ENCODE data around the gene SLC43A3.
A peak's percentile ranks its signal among the peaks of the same experiment; 100 is the strongest.
"Not testable (repeated sequence)": the region's sequence is repeated elsewhere in the genome, so short reads cannot be mapped to it uniquely, and the experiment has no call there.

The SLC43A3 gene

DNA sequence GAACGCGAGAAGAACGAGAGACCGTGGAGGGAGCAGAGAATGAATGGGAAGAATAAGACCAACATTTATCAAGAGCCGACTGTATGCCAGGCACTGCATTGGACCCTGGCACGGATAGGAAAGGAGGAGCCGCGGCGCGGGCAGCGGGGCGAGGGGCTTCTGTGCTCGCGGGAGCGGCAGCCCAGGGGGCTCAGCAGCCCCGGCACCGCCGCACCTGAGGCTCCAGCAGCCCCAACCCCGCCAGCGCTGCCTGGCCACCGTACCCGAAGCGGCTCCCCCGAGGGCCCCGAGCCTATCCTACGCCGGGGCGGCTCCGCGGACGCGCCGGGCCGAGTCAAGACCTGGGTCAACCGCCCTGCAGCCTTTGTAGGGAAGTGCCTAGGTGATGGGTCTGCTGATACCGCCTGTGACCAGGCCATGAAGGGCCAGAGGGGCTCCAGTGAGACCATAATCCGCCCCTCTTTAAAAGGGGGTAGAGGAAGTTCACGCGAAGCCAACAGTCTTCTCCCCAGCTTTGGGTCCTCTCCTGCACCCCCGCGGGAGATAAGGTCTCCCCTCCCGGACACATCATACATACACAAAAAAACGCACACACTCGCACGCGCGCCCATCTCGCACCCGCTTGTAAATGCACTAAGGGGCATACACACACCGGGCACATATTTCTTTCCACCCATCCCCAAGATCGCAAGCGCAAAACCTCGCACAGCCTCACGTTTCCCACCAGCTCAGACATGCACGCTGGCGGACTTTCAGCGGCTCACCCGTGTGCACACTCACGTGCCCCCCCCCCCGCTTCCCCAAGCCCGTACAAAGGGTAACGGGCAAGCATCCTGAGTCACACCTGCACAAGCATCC, 32.5 kb upstream of the SLC43A3 start:
- peak; percentile 70 for DNase-seq

DNA sequence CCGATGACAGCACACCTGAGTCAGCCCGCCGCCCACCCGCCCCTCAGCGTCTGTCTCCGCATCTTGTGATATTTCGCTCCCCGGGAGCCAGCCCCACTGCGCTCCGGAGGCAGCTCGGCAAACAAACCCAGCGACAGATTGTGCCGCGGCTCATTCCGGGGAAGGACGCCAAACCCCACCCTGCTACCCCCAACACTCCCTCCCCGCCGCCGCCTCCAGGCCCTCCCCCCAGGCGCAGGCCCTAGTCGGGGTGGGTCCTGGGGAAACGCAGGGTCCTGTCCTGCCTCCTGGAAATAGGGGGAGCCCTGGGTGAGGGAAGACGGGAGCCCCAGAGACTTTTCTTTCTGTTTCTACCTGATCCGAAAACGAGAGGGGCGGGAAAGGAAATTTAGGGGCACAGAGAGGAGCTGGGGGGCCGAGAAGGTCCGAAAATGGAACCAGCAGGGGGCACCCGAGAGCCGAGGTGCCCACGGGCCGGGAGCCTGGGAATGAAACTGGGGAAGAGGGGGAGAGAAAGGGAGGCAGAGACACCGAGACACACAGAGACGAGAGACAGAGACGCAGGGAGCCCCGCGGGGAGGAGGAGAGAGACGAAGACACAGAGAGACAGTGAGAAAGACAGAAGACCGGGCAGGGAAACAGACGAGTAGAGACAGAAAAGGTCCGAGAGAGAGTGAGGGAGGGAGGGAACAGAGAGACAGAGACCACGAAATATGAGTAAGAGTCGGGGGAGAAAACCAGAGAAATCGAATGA, 31.7 kb upstream of the SLC43A3 start:
- DNase-seq = peak; percentile 93

DNA sequence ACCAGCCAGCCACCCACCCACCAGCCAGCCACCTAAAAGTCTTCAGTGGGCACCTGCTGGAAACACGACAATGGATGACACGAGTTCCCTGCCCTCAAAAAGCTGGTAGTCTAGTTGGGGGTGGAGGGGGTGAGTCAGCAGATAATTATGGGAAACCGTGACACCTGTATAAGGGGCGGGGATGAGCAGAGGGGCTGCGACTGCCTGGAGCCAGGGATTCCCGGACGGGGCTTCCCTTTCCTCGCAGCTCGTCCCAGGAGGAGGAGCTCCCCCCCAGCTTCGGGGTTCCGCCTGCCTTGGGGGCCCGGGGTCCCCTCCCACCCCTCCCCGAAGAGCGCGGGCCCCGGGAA, 31.1 kb upstream of the SLC43A3 start:
- peak; percentile 85 for DNase-seq

DNA sequence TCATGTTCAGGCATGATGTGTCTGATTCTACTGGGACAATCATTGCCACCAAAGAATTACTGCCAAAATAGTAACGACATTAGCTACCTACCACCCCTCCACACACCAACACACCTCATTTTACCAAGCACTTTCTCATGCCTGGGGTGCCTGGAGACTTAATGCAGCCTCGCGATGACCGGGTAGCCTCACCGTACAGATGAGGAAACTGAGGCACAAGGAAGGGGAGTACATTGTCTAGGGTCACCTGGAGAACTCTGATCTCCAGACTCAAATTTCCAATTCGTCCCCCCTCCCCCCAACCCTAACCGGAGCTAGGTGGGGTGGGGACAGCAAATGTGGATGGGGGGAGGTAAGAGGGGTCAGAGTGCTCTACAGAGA, 30.7 kb upstream of the SLC43A3 start:
- DNase-seq = no peak

DNA sequence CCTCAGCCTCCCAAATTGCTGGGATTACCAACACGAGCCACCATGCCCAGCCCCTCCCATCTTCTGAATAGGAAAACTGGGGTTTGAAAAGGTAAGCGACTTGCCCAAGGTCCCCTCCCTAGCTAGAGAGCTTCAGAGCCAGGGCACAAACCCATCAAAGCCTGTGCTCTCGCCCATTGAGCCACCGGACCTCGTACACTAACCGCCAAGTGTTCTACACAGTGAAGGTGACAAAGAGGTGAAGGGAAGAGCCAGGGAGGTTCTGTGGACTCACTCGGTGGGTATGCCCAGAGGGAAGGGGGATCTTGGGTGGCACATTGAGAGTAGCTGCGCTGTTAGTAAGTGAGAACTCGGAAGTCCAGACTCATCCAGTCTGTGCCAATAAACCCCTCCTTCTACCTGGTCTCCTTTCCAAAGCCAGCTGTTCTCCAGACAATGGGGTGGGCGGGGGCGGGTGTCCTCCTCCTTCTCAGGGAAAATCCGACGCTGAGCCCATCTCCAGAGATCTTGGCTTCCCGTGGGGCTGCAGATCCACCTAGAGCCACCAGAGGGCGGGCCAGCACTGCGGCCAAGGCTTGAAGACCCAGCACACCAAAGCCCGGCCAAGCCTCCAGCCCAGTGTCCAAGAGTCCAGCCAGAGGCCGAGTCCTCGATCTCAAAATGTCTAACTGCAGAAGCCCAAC, 30.2 kb upstream of the SLC43A3 start:
- peak; percentile 92 for DNase-seq

DNA sequence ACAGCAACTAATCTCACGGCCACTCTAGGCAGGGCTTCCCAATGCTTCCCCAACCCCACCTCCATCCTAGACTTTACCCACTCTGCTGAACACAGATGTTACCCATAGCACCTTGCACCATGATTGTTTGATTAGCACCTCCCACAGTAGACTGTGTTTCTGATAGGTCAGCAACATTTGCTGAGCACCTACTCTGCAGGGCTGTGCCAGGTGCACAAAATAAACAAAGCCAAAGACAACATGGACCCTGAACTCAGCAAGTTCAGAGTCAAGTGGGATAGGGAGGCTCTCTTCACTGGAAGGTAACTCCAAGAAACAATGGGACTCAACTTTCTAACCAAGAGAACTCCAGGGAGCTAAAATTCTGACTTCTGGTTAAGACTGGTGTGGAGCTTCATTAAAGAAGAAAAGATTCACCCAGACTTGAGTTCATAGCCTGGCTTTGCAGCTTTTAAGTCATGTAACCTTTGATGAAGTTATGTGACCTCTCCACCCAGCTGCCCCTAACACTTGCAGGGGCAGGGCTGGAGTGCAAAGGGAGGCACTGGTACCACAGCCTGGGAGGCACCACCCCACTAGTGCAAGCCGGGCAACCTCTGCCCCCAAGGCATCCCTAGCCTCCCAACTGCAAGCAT, 26.7 kb upstream of the SLC43A3 start:
- peak; percentile 52 for DNase-seq

DNA sequence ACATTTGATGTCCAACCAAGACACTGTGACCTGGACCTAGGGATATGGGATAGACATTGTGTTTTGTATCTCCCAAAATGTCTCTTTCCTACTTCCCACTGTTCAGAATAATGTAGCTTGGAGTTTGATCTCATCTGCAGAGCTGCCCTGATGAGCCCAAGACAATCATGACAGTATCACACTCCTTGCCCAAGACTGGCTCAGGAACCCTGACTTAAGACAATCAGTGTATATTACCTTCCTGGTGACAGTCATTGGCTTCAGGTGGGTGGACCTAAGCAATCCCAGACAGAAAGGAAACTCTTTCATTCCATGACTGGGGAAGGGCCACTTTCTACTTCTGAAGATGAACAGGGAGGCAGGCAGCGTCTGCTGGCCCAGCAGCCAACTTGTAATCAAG, 19.1 kb upstream of the SLC43A3 start:
- no peak for DNase-seq

DNA sequence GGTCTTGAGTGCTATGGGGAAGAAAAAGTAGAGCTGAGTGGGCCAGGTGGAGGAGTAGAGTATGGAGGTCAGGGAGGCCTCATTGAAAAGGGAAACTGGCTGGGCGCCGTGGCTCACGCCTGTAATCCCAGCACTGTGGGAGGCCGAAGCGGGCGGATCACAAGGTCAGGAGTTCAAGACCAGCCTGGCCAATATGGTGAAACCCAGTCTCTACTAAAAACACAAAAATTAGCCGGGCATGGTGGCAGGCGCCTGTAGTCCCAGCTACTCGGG, 18.1 kb upstream of the SLC43A3 start:
- not testable (repeated sequence) for DNase-seq

DNA sequence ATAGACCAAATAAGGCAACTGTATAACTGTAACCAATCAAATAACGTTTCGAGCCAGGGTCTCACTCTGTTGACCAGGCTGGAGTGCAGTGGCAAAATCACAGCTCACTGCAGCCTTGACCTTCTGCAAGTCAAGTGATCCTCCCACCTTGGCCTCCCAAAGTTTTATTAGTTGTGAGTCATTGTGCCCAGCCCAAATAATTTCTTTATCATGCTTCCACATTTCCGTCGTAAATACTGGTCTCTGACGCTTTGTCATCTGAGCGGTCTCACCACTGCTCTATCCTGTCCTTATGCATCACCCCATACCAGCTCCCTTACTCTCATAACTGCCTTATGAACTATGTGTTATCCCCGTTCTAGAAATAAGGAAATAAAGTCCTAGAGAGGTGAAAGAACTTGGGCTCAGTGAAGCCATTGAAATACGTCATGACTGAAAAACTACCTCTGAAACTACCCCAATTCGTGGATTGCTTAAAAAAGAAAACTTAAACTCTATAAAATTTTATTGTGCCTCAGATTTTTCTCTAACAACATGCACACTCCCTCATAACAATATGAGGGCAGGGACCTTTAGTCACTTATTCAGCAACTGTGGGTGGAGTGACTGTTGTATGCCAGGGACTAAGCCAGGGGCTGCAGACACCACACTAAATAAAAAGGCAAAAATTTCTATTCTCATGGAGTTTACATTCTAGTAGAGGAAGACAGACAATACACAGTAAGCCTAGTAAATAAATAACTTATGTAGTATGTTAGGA, 17.6 kb upstream of the SLC43A3 start:
- DNase-seq = no peak

DNA sequence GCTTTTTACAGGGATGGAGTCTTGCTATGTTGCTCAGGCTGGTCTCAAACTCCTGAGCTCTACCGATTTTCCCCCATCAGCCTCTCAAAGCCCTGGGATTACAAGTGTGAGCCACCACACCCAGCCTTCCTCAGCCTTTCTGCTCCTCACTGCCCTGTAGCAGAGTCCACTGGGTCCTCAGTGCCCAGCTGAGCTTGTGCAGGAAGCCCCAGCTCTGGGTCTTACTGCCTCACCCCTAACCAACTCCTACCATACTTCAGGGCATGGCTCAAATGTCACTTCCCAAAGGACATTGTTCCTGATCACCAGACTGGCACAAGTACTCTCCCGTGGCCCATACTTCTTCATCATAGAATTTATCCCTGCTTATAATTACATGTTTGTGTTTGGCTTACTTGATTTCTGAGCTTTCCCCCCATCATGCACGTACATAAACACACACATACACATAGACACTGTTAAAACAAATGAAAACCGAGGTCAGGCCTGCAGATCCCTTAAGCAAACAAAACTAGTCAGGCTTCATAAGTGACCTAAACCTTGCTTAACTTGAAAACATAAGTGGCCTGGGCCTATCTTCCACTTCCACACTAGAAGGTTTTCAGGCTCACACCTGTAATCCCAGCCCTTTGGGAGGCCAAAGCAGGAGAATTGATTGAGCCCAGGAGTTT, 14.0 kb upstream of the SLC43A3 start:
- DNase-seq = peak; percentile 37

DNA sequence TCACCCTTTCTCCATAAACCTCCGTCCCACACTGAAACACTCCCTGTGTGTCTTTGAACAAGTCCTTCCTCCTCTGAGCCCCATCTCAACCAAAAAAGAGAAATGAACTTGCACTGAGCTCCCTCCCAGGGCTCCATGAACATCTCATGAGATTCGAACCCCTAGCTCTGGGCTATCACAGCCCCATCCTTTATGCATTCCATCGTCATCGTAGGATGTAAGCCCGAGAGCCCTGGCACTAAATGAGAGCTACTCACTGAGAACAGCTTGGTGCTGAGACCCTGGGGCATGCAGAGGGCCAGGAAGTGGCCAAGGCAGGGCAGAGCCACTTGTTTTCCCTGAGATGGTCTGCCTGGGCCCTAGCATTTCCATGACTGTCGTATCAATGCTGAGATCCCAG, 12.9 kb upstream of the SLC43A3 start:
- no peak for DNase-seq

DNA sequence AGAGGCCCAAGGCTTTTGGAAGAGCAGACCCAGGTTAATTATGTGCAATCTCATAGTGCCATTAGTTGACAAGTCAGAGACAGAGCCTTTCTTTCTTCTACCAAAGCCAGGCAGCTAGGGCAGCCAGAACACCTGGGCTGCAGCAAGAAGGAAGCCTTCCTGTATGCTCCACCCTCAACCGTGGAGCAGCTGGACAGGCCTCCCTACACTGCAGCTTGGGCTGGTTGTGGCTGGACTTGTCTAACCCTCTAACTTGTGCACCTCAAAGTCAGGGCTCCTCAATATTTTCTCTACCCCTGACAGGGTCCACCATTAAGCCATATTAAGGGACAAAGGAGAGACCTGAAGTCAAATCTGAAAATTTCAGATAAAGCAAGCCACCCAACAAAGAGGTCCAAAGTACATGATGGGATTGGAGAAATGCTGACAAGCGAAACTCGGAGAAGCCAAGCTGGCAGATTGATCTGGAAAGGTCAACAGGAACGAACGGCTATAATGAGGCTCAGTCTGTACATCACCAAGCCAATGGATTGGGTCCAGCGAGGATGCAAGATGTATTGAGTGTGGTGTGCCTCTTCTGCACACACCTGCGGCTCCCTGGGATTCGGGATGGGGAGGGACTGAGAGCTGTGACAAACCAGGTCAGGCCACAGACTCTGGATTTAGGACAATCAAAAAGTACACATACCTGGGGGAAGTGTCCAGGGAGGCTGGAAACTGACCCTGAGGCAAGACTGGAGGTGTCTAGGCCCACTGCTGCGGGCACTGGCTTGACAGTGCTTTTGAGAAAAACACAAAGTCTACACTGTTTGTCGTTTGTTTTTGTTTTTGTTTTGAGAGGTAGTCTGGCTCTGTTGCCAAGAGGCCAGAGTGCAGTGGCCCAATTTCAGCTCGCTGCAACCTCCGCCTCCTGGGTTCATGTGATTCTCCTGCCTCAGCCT, 11.7 kb upstream of the SLC43A3 start:
- DNase-seq = no peak

DNA sequence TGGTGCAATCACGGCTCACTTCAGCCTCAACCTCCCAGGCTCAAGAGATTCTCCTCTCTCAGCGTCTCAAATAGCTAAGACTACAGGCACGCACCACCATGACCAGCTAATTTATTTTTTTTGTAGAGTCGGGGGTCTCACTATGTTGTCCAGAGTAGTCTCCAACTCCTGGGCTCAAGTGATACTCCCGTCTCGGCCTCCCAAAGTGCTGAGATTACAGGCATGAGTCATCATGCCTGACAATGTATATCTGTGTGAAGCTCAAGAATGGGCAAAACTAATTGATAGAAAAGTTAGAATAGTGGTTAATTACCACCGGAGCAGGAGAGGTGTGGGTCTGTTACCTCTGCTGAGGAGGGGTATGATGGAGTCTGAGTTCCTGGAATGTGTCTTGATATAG, 9.1 kb upstream of the SLC43A3 start:
- DNase-seq = no peak

DNA sequence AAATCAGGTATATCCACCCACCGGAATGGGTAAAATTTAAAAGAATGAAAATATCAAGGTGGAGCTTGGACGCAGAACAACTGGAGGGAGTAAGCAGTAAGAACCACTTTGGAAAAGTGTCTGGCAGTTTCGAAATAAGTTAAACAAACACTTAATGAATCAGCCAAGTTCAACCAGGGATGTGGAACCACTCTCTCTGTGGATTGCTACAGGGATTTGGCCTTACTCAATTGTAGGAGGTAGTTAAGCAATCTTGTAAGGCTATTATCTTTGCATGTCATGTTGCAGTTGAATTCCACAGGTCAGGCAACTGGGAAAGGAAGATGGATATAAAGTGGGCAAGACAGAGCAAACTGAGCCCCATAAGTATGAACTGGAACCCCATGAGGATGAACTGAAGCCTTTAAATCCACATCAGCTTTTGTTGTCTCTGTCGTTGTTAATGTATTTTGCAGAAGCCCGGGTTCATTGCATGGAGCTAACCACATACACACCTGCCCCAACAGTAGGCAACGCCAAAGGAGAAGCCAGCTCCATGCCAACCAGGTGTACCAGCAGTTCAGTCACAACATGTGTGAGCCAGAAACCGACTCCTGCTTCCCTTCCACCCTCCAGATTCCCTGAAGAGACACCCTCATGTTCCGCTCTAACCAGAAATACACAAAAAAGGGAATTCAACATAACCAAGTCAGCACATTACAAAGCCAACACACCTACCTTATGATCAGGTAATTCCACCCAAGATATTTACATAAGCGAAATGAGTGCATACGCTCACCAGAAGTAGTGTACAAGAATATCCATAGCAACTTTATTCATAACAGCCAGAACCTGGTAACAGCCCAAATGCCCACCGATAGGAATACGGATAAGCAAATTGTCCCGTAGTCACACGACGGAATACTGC, 8.0 kb upstream of the SLC43A3 start:
- no peak for DNase-seq

DNA sequence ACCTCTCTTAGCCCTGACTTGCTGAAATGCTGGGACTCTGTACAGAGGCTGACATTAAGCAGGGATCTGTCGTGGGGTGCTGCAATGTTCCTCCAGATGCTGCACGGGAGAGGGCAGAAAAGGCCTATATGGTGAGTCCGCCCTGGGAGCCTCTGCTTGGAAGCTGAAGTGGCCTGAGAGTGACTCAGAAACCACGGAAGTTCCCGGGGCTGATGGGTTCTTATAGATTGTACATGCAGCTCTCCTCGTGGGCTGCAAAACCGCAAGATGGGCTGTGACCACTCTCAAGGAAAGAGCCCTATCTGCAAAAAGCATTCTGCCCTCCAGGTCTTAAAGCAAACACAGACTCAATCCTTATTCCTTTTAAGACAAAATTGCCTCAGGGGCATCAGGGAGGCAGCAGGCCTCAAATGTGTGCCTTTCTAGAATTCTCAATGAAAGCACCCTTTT, 5.8 kb upstream of the SLC43A3 start:
- DNase-seq = no peak

DNA sequence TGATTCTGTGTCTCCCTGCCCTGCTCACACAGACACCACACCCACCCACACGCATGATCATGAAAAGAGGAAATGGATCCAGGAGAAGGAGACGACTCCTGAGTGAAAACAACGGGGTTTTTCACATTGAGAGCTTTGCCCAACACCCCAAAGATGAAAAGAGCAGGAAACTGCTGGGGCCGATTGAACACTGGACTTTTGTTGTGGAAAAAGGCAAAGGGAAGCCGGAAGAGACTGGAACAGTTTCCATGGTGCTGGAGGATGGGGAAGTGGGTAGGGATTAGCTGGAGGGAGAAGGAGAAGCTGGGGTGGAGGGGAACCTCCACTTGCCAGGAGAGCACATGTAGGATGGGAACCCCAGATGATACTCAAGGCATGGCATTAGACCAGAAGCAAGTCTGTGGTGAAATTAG, 5.2 kb upstream of the SLC43A3 start:
- DNase-seq = no peak

DNA sequence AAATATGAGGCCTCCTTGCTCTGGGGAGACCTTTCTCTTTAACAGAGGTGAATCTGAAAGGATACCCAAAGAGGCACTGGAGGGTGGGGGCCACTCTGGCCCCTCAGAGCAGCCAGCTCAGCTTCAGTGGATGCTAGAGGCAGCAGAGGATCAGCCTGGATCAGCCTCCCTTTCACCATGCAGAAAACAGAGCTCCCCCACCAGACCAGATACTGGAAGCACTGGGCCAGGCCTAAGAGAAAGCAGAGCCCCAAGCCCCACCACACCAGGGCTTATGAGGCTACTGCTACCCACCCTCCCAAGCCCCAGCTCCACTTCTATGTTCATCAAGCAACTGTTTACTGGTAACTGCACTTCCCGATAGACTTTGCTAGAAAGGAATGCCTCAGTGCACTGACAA, 4.0 kb upstream of the SLC43A3 start:
- no peak for DNase-seq

DNA sequence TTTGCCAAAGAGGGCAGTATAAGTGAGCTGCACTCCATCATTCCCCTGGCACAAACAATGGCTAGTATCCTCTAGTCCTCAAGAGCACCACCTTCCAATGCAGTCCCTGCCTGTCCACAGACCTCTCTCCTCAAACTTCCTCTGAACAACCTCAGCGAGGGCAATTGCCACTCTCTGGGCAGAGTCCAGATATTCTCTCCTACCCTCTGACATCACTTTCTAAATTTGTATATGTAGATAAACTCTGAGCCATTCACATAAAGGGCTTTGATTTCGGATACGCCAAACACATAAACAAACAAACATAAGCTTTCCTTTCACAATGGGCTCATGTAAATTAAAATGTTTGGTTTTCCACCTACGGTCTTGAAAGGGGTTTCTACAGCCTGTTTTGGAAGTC, 3.0 kb upstream of the SLC43A3 start:
- peak; percentile 28 for DNase-seq

DNA sequence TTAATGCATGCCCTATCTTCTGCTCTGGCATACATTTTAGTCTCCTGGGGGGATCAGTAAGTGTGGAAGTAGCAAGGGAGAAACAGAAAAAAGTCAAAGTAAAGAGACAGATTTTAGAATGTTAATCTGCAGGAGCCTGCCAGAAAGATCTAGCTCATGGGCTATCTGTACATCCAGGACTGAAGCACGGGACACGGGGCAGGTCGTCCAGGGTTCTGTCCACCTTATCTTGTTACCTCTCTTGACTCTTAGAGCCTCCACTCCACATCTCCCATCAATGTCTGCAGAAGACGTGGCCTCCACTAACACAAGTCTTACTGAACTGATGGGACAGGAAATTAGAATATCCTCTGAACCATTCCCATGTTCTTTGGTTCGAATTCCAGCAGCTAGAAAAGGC, 1.7 kb upstream of the SLC43A3 start:
- no peak for DNase-seq

DNA sequence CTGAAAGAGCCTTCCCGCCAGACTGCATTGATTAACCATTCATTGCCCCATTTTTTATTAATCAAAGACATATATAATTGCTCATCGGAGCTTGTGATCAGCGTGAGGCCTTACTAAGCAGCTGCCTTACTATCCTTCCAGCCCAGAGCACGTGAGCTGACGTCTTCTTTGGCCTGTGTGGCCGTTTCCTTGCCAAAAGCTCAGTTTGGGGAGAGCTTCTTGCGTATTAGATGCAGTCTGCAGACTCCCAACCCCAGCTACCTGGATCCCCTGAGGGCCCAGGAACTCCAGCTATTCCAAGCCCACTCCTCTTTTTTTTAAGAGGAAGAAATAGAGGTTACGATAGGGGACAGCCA, 784 bp upstream of the SLC43A3 start:
- DNase-seq = no peak
